Measurements from ENCODE around the gene LAMA5. TPM values are rescaled to one million over a fixed set of nuclear protein-coding genes. Genes with fewer than 3 reads are reported as not detected.

Gene LAMA5
- total and polyA plus RNA-seq, 2 of the 8 experiments (the other 6 are each of a cell fraction or from before 2014, with no cell fraction given), result 34.4 to 225 TPM

GRCh38 chr20:62289131-62289530 is 78.0 kb downstream of the LAMA5 start:
- ChIA-PET CTCF (ENCODE audit: partially characterized antibody) (interaction anchor here (1.0 kb wide), 1 partner anchor 12 kb away, joined by 3 read pairs; no protein-coding TSS in a partner anchor), POLR2A (ENCODE audit: partially characterized antibody) (interaction anchor here (1.3 kb wide), 1 partner anchor 47 kb away, joined by 3 read pairs; no protein-coding TSS in a partner anchor)
- no peak overlapping the region for H3K18ac ChIP-seq (ENCODE audit: extremely low read depth, low read length)
- H2BK20ac ChIP-seq (ENCODE audit: low read length), result no peak overlapping the region
- no peak overlapping the region for H4K8ac ChIP-seq (ENCODE audit: extremely low read depth, insufficient read depth, low read length)
- H3K4me1 ChIP-seq (replicated peaks in 1 of 4; ENCODE audit: control insufficient read depth in 3 of 4, insufficient read depth in 4 of 4, low read length in 3 of 4), result no peaks in the 10 kb centered on the region
- no peak overlapping the region for H3K4ac ChIP-seq (replicated peaks; ENCODE audit: insufficient read length, low read depth, low read length)
- no peaks in the 10 kb centered on the region; the same call in 1 of the 2 replicates for H3K79me1 ChIP-seq (ENCODE audit: low read depth, low read length)
- H2BK12ac ChIP-seq (ENCODE audit: low read depth, low read length), result no peak overlapping the region
- H4K20me1 ChIP-seq (replicated peaks in 1 of 2; ENCODE audit: control insufficient read depth in 1 of 2, insufficient read depth in 2 of 2, low read length in 2 of 2), result peaks cover 0 to 7% of the 10 kb centered on the region in 2 experiments
- no peak overlapping the region for H2BK120ac ChIP-seq (replicated peaks; ENCODE audit: low read depth, low read length)
- peaks cover 5 to 32% (median 13%) of the 10 kb centered on the region in 4 experiments; a peak in 7 of 8 replicates for H3K36me3 ChIP-seq (ENCODE audit: control insufficient read depth in 2 of 4, insufficient read depth in 4 of 4, low read length in 3 of 4)
- no peak overlapping the region for H2AFZ ChIP-seq (ENCODE audit: low read length)
- H2BK15ac ChIP-seq (ENCODE audit: low read length), result no peak overlapping the region
- no peak overlapping the region for H3K14ac ChIP-seq (ENCODE audit: insufficient read length)
- H3K27me3 ChIP-seq (replicated peaks in 1 of 4; ENCODE audit: control insufficient read depth in 3 of 4, extremely low read depth in 1 of 4, insufficient read depth in 3 of 4, low read length in 3 of 4), result no peaks in the 10 kb centered on the region
- H3K9ac ChIP-seq (replicated peaks in 1 of 4; ENCODE audit: extremely low read depth in 1 of 4, low read depth in 3 of 4, low read length in 3 of 4), result no peak overlapping the region
- H3K23me2 ChIP-seq (ENCODE audit: low read depth, low read length), result no peaks in the 10 kb centered on the region
- FAIRE-seq (no peak), DNase-seq (ENCODE audit: low read depth in 1 of 2, low spot score in 2 of 2) (no peak)
- H3K4me3 ChIP-seq (ENCODE audit: extremely low read depth in 1 of 4, insufficient read depth in 2 of 4, low read depth in 3 of 4, low read length in 4 of 4), result no peak overlapping the region
- H3K23ac ChIP-seq (ENCODE audit: insufficient read length), result no peak overlapping the region
- 95% methylated on average over 14 of the region's 14 CpGs; no CpG with 5 or more reads in 1 of the 2 experiments for WGBS, 2 experiments (ENCODE audit: extremely low coverage in 1 of 2, insufficient coverage in 1 of 2, insufficient read length in 1 of 2, insufficient replicate concordance in 2 of 2, low coverage in 1 of 2, low lambda C conversion rate in 2 of 2, missing lambda C conversion rate in 1 of 2)
- H2AK5ac ChIP-seq (ENCODE audit: low read depth, low read length), result no peak overlapping the region
- H3K79me2 ChIP-seq (ENCODE audit: control insufficient read depth in 1 of 2, insufficient read depth in 2 of 2, low read length in 2 of 2), result no peaks in the 10 kb centered on the region
- no peak overlapping the region for H3K4me2 ChIP-seq (ENCODE audit: insufficient read depth in 1 of 2, low read depth in 2 of 2, low read length in 2 of 2)
- no peak overlapping the region for H3K56ac ChIP-seq (replicated peaks; ENCODE audit: insufficient read length, low read depth, low read length)
- no peak overlapping the region; the same call in 1 of the 2 replicates for H2BK5ac ChIP-seq (ENCODE audit: low read depth, low read length)
- no peak for TF ChIP-seq CTCF (IDR thresholded peaks at IDR 0.05; ENCODE audit: control extremely low read depth in 1 of 3, insufficient read depth in 1 of 3, low read depth in 1 of 3, low read length in 3 of 3)
- H4K5ac ChIP-seq (ENCODE audit: insufficient read length, low read depth, low read length), result no peak overlapping the region
- H3K9me3 ChIP-seq (ENCODE audit: insufficient read depth in 2 of 2, low read depth in 1 of 2, low read length in 1 of 2), result no peaks in the 10 kb centered on the region
- no peak overlapping the region for H4K91ac ChIP-seq (replicated peaks; ENCODE audit: insufficient read length, low read length)
- H3K27ac ChIP-seq (ENCODE audit: low read depth, low read length), result no peak overlapping the region

Measured in H1 (cell line).